Suprapubic skin (tissue), 4 donors: Measurements from ENCODE around the gene HDAC3.

Experiments
- CTCF ChIP-seq, 2 donors: fragments of 200-600 bp in 1 of 2; fragments of 450-650 bp in 1 of 2; sonication (generic) in 1 of 2; IDR thresholded peaks; one replicate each; pipeline ENCODE4 v1.5.1; 2016 to 2019; ENCODE audit warnings: antibody characterized with exemption in 2 of 2, mild to moderate bottlenecking in 1 of 2, moderate library complexity in 1 of 2
- EP300 ChIP-seq: sonication (generic); formaldehyde crosslinking; IDR thresholded peaks from one replicate; pipeline ENCODE4 v1.6.1; 2017; ENCODE audit warnings: antibody characterized with exemption
- POLR2A ChIP-seq, 2 donors: fragments of 450-650 bp; IDR thresholded peaks; one replicate each; pipeline ENCODE4 v1.6.1; 2017; ENCODE audit warnings: antibody characterized with exemption in 2 of 2, mild to moderate bottlenecking in 2 of 2, moderate library complexity in 2 of 2
- POLR2AphosphoS5 ChIP-seq, 3 donors: sonication (generic); formaldehyde crosslinking; IDR thresholded peaks; one replicate each; pipeline ENCODE4 v1.6.1; 2017; ENCODE audit warnings: antibody characterized with exemption in 3 of 3

GRCh38 chr5:141637767-141638419 is 1.2 kb upstream of the HDAC3 start:
- TF ChIP-seq POLR2A (IDR thresholded peaks at IDR 0.05) (no peak), CTCF (IDR thresholded peaks at IDR 0.05) (peak in 1 of 2 donors; percentile 43), EP300 (no peak), POLR2AphosphoS5 (IDR thresholded peaks at IDR 0.05) (no peak)
